ENCODE measurements around the gene RBP2. TPM values are rescaled to one million over a fixed set of nuclear protein-coding genes. Genes with fewer than 3 reads are reported as not detected.
"Not testable (repeated sequence)": the region's sequence is repeated elsewhere in the genome, so short reads cannot be mapped to it uniquely, and the experiment has no call there.

RBP2 gene
- total and polyA plus RNA-seq, 4 donors = 0.79 TPM; not detected in 3

GRCh38 chr3:139414608-139415224 is 61.6 kb downstream of the RBP2 start (continued):
- TF ChIP-seq REST (IDR thresholded peaks at IDR 0.05) (no peak), SP1 (IDR thresholded peaks at IDR 0.05) (peak; percentile 53), FOXA2 (IDR thresholded peaks at IDR 0.05) (no peak), EGR1 (IDR thresholded peaks at IDR 0.05; ENCODE audit: low read depth in 2 of 2) (no peak), JUND (IDR thresholded peaks at IDR 0.05) (no peak), FOXA1 (IDR thresholded peaks at IDR 0.05) (no peak), NR2F2 (IDR thresholded peaks at IDR 0.05) (no peak)

- not testable (repeated sequence) for H3K36me3 ChIP-seq (ENCODE audit: control insufficient read depth in 4 of 4, insufficient read depth in 3 of 4, low read depth in 1 of 4, low read length in 3 of 4); DNase-seq (ENCODE audit: low spot score); H3K9me3 ChIP-seq (ENCODE audit: control insufficient read depth in 4 of 4, low read length in 3 of 4); H3K27me3 ChIP-seq (ENCODE audit: control insufficient read depth in 4 of 4, insufficient read depth in 4 of 4, low read length in 3 of 4); H3K4me3 ChIP-seq (ENCODE audit: low read depth in 1 of 3, low read length in 3 of 3); H3K27ac ChIP-seq (ENCODE audit: low read depth in 1 of 2, low read length in 2 of 2); H3K4me1 ChIP-seq (ENCODE audit: control insufficient read depth in 4 of 4, insufficient read depth in 4 of 4, low read length in 3 of 4); H3K9ac ChIP-seq (ENCODE audit: low read depth in 1 of 2, low read length in 2 of 2)
These were observed 63.4 kb downstream of the RBP2 start for GRCh38 chr3:139412891-139413290.

Other genes starting within 250 kb of the RBP2 start
- 10 to 100 TPM; 33.3 to 54.9 TPM for gene MRPS22, start 132.5 kb downstream of the RBP2 start, total RNA-seq
- 10 to 100 TPM; 41.1 to 48.0 TPM for gene MRPS22, start 132.5 kb downstream of the RBP2 start, polyA plus RNA-seq
- 100 to 1,000 TPM in 1 of 2 donors, 10 to 100 TPM in 1; 91.3 to 145 TPM for gene COPB2, start 86.9 kb downstream of the RBP2 start, total RNA-seq
- gene COPB2, start 86.9 kb downstream of the RBP2 start, polyA plus RNA-seq = 10 to 100 TPM; 45.4 to 52.7 TPM
- 10 to 100 TPM; 32.9 to 34.0 TPM for gene RBP1, start 63.2 kb upstream of the RBP2 start, total RNA-seq
- gene RBP1, start 63.2 kb upstream of the RBP2 start, polyA plus RNA-seq = 10 to 100 TPM; 49.5 to 85.8 TPM
- 10 to 100 TPM in 1 of 2 donors, 1 to 10 TPM in 1; 3.5 to 19.7 TPM for gene NMNAT3, start 201.5 kb upstream of the RBP2 start, total RNA-seq
- gene NMNAT3, start 201.5 kb upstream of the RBP2 start, polyA plus RNA-seq = 1 to 10 TPM; 1.9 to 2.3 TPM